GM12878 (cell line): ENCODE data around the gene HCAR1. TPM values are rescaled to one million over a fixed set of nuclear protein-coding genes. Genes with fewer than 3 reads are reported as not detected.

Experiments used
- ATF7 ChIP-seq: fragments of 450-650 bp; IDR thresholded peaks from 2 replicates; pipeline ENCODE4 v1.6.1; 2016; ENCODE audit warnings: low read depth, mild to moderate bottlenecking
- BCL11A ChIP-seq: IDR thresholded peaks from 2 replicates; pipeline ENCODE4 v1.6.1; 2011; ENCODE audit warnings: low read depth, low read length
- BCL3 ChIP-seq: IDR thresholded peaks from 2 replicates; pipeline ENCODE4 v1.6.1; 2011; ENCODE audit warnings: borderline replicate concordance, low read depth, mild to moderate bottlenecking, moderate library complexity, low read length; ENCODE audit not compliant: insufficient read depth, poor library complexity, severe bottlenecking
- CHD1 ChIP-seq: IDR thresholded peaks from 2 replicates; pipeline ENCODE4 v1.6.1; 2012; ENCODE audit warnings: low read depth, low read length, improper control_type of control experiment
- CTCF ChIP-seq, 3 experiments: IDR thresholded peaks in 2 of 3; conservative IDR thresholded peaks in 1 of 3; 2 replicates each; pipeline ENCODE4 v1.5.1; 2011; ENCODE audit warnings: low read depth in 3 of 3, low read length in 3 of 3, mild to moderate bottlenecking in 3 of 3, control low read depth in 2 of 3, moderate library complexity in 2 of 3, inconsistent platforms in 1 of 3, mixed read lengths in 1 of 3; ENCODE audit not compliant: control insufficient read depth in 2 of 3, insufficient read depth in 1 of 3; ENCODE audit errors: extremely low read depth in 1 of 3
- EED ChIP-seq: sonication (generic); IDR thresholded peaks from 2 replicates; pipeline ENCODE4 v1.6.1; 2016; ENCODE audit warnings: antibody characterized with exemption, low read depth
- EP300 ChIP-seq, 2 experiments: fragments of 150-350 bp in 1 of 2; IDR thresholded peaks; 2 replicates each; pipeline ENCODE4 v1.6.1; 2011 to 2012; ENCODE audit warnings: low read depth in 2 of 2, low read length in 2 of 2, borderline replicate concordance in 1 of 2, improper control_type of control experiment in 1 of 2, inconsistent platforms in 1 of 2; ENCODE audit not compliant: control insufficient read depth in 1 of 2
- ETV6 ChIP-seq, 2 experiments: fragments of 450-650 bp in 1 of 2; IDR thresholded peaks in 1 of 2; conservative IDR thresholded peaks in 1 of 2; 2 replicates each; pipeline ENCODE4 v1.6.1; 2014; ENCODE audit warnings: antibody characterized with exemption in 1 of 2, borderline replicate concordance in 1 of 2, low read depth in 1 of 2, mild to moderate bottlenecking in 1 of 2, moderate library complexity in 1 of 2
- FOXK2 ChIP-seq: fragments of 450-650 bp; IDR thresholded peaks from 2 replicates; pipeline ENCODE4 v1.6.1; 2017; ENCODE audit warnings: mild to moderate bottlenecking, moderate library complexity
- GATAD2B ChIP-seq: fragments of 450-650 bp; conservative IDR thresholded peaks from 2 replicates; pipeline ENCODE4 v1.6.1; 2017; ENCODE audit warnings: low read depth, mild to moderate bottlenecking, moderate library complexity
- IKZF1 ChIP-seq: fragments of 450-650 bp; conservative IDR thresholded peaks from 2 replicates; pipeline ENCODE4 v1.6.1; 2017; ENCODE audit warnings: antibody characterized with exemption, mild to moderate bottlenecking
- NR2C2 ChIP-seq: IDR thresholded peaks from 2 replicates; pipeline ENCODE4 v1.6.1; 2011; ENCODE audit warnings: borderline replicate concordance, low read depth; ENCODE audit not compliant: control insufficient read depth, insufficient read length
- POLR2AphosphoS5 ChIP-seq: IDR thresholded peaks from 2 replicates; pipeline ENCODE4 v1.6.1; 2011; ENCODE audit warnings: mild to moderate bottlenecking, low read length, inconsistent platforms
- RB1 ChIP-seq: fragments of 450-650 bp; formaldehyde crosslinking; IDR thresholded peaks from 2 replicates; pipeline ENCODE4 v1.6.1; 2017; ENCODE audit warnings: mild to moderate bottlenecking, borderline replicate concordance
- RCOR1 ChIP-seq: conservative IDR thresholded peaks from 2 replicates; pipeline ENCODE4 v1.6.1; 2012; ENCODE audit warnings: low read depth, low read length, improper control_type of control experiment
- SMC3 ChIP-seq: IDR thresholded peaks from 2 replicates; pipeline ENCODE4 v1.6.1; 2011; ENCODE audit warnings: low read length, improper control_type of control experiment, borderline replicate concordance
- STAT1 ChIP-seq: fragments of 450-650 bp; conservative IDR thresholded peaks from 2 replicates; pipeline ENCODE4 v1.6.1; 2014; ENCODE audit warnings: antibody characterized with exemption, mild to moderate bottlenecking
- ZBTB33 ChIP-seq: fragments of 450-650 bp; IDR thresholded peaks from 2 replicates; pipeline ENCODE4 v1.6.1; 2017; ENCODE audit warnings: mild to moderate bottlenecking
- ZNF207 ChIP-seq: fragments of 450-650 bp; IDR thresholded peaks from 2 replicates; pipeline ENCODE4 v1.6.1; 2014; ENCODE audit warnings: antibody characterized with exemption, mild to moderate bottlenecking, borderline replicate concordance
- ZNF592 ChIP-seq: fragments of 450-650 bp; IDR thresholded peaks from 2 replicates; pipeline ENCODE4 v1.6.1; 2017; ENCODE audit warnings: mild to moderate bottlenecking, moderate library complexity
- polyA plus RNA-seq, 11 experiments: library from polyadenylated mRNA; depleted of rRNA in 4 of 11; unstranded in 6 of 11; stranded (reverse) in 5 of 11; fragments of >200 nt; fragmentation: Nextera tagmentation in 4 of 11; fragmentation: Illumina TruSeq in 1 of 11; extraction: Ambion mirVana in 4 of 11; extraction: Trizol in 1 of 11; gene quantifications; 1 replicate in 1 of 11; 2 replicates in 10 of 11; pipeline versions ENCODE4 v1.2.1 to v1.2.3, GENCODE V29; 2011 to 2016; ENCODE audit warnings: inconsistent platforms in 2 of 11, missing spikeins in 2 of 11, low read depth in 1 of 11
- total RNA-seq, 4 experiments: library from RNA; depleted of rRNA in 3 of 4; stranded (reverse); fragments of >200 nt in 3 of 4; fragmentation: Illumina TruSeq in 1 of 4; extraction: Trizol in 1 of 4; gene quantifications; 2 replicates each; pipeline versions ENCODE4 v1.2.1 to v1.2.3, GENCODE V29; 2013 to 2021

HCAR1 gene
- total and polyA plus RNA-seq, 10 of the 15 experiments (the other 5 are each of a cell fraction or from before 2014, with no cell fraction given) = 0.01 to 0.05 (median 0.04) TPM; not detected in 7

- TF ChIP-seq ATF7 (peak; percentile 20; the same call in 1 of the 2 replicates), CHD1 (no peak), SMC3 (no peak), NR2C2 (no peak), ZNF207 (no peak), RB1 (no peak), BCL3 (peak; percentile 34), CTCF (IDR thresholded peaks at IDR 0.05 in 2 of 3, conservative IDR thresholded peaks at IDR 0.05 in 1 of 3; ENCODE audit: control insufficient read depth in 2 of 3, extremely low read depth in 1 of 3, insufficient read depth in 1 of 3, low read depth in 3 of 3, low read length in 3 of 3) (no peak), ZBTB33 (no peak), EP300 (IDR thresholded peaks at IDR 0.05; ENCODE audit: borderline replicate concordance in 1 of 2, control insufficient read depth in 1 of 2, low read depth in 2 of 2, low read length in 2 of 2) (peak; percentile 55; a peak in 2 of 4 replicates), ETV6 (conservative IDR thresholded peaks at IDR 0.05 in 1 of 2, IDR thresholded peaks at IDR 0.05 in 1 of 2; ENCODE audit: borderline replicate concordance in 1 of 2, low read depth in 1 of 2) (peak in 1 of 2 experiments; percentile 74; a peak in 2 of 4 replicates), RCOR1 (no peak), EED (peak; percentile 89), BCL11A (peak; percentile 47; the same call in 1 of the 2 replicates), POLR2AphosphoS5 (no peak), GATAD2B (no peak), STAT1 (no peak), ZNF592 (no peak), IKZF1 (peak; percentile 74; the same call in 1 of the 2 replicates), FOXK2 (no peak)
Observed at GRCh38 chr12:122721057-122721545, 9.5 kb downstream of the HCAR1 start (continued).
